Epithelial cell of proximal tubule (primary cell): ENCODE results near the gene ADD1. TPM values are rescaled to one million over a fixed set of nuclear protein-coding genes. Genes with fewer than 3 reads are reported as not detected.
A peak's percentile ranks its signal among the peaks of the same experiment; 100 is the strongest.

Source experiments
- DNase-seq: peaks from one replicate; pipeline ENCODE4 v3.0.0-alpha.2; 2011; ENCODE audit warnings: low read depth
- H3K4me3 ChIP-seq: 2 replicates; pipeline ENCODE4 v1.5.1; 2011; ENCODE audit warnings: low read depth, mild to moderate bottlenecking, low read length
- total RNA-seq: library from RNA; depleted of rRNA; stranded (reverse); fragments of >200 nt; gene quantifications from 2 replicates; pipeline ENCODE4 v1.2.3, GENCODE V29; 2015
- TF ChIP-seq, protein P1 (sequence below): conservative IDR thresholded peaks from 2 replicates; pipeline ENCODE4 v1.5.1; 2012; ENCODE audit warnings: low read depth, mild to moderate bottlenecking, low read length

Gene ADD1
- total RNA-seq, 1 donor from 2014 or later = 222 TPM

DNA sequence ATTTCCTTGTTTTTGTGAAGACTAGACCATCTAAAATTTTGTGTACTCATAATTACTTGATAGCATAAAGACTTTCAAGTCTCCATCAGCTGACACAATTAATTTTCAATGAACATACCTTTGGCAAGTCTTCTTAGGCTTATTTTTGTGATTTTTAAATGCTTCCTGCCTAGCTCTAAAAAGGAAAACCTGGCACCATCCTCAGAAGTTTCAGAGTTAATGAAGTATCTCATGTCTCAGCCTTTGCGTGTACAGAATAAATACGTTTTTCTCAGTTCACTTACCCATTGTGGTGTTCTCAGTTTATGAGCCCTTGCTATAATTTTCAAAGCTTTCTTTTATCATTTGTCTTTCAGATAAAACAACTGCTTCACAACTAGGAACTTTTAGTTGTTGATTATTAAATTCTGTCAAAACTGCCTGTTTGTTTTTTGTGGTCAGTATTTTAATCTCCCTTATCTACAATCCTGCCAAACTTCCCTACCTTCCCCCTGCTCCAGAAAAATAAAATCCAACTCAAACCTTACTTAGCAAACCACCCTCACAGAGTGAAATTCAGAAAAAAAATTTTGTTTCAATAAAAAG, 21.6 kb downstream of the ADD1 start:
- no peak for DNase-seq
- TF ChIP-seq, protein P1, sequence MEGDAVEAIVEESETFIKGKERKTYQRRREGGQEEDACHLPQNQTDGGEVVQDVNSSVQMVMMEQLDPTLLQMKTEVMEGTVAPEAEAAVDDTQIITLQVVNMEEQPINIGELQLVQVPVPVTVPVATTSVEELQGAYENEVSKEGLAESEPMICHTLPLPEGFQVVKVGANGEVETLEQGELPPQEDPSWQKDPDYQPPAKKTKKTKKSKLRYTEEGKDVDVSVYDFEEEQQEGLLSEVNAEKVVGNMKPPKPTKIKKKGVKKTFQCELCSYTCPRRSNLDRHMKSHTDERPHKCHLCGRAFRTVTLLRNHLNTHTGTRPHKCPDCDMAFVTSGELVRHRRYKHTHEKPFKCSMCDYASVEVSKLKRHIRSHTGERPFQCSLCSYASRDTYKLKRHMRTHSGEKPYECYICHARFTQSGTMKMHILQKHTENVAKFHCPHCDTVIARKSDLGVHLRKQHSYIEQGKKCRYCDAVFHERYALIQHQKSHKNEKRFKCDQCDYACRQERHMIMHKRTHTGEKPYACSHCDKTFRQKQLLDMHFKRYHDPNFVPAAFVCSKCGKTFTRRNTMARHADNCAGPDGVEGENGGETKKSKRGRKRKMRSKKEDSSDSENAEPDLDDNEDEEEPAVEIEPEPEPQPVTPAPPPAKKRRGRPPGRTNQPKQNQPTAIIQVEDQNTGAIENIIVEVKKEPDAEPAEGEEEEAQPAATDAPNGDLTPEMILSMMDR = no peak
- no peak overlapping the region for H3K4me3 ChIP-seq

DNA sequence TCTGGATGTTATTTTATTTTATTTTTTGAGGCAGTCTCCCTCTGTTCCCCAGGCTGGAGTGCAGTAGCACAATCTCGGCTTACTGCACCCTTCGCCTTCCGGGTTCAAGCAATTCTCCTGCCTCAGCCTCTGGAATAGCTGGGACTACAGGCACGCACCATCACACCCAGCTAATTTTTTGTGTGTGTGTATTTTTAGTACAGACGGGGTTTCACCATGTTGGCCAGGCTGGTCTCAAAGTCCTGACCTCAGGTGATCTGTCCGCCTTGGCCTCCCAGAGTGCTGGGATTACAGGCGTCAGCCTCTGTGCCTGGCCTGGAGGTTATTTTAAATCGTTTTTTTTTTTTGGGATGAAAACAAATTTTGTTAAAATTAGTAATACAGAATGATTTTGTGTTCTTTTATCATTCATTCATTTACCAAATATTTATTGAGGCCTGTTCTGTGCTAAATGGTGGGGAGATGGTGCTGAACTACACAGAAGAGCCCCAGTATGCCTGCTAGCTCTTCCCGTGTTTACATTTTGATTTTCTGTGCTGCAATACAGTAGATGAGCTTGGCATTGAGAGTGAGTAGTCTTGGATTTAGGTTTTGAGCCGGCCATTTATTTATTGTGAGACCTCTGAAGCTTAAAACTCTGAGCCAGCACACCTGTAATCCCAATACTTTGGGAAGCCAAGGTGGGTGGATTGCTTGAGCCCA, 22.7 kb downstream of the ADD1 start:
- TF ChIP-seq, protein P1 = no peak
- H3K4me3 ChIP-seq = no peak overlapping the region
- DNase-seq = no peak

DNA sequence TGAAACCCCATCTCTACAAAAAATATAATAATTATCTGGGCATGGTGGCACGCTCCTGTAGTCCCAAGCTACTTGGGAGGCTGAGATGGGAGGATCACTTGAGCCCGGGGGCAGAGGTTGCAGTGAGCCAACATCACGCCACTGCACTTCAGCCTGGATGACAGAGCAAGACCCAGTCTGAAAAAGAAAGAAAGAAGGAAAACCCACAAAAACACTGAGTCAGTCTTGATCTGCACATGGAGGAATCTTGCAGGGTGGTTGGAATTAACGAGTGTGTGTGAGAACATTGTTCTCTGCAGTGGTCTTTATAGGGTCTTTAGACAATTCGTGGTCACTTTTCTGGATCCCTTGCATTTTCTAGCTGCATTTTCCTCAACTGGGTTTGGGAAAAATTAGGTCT, 23.2 kb downstream of the ADD1 start:
- no peak overlapping the region for H3K4me3 ChIP-seq
- TF ChIP-seq, protein P1 = no peak
- DNase-seq = no peak

DNA sequence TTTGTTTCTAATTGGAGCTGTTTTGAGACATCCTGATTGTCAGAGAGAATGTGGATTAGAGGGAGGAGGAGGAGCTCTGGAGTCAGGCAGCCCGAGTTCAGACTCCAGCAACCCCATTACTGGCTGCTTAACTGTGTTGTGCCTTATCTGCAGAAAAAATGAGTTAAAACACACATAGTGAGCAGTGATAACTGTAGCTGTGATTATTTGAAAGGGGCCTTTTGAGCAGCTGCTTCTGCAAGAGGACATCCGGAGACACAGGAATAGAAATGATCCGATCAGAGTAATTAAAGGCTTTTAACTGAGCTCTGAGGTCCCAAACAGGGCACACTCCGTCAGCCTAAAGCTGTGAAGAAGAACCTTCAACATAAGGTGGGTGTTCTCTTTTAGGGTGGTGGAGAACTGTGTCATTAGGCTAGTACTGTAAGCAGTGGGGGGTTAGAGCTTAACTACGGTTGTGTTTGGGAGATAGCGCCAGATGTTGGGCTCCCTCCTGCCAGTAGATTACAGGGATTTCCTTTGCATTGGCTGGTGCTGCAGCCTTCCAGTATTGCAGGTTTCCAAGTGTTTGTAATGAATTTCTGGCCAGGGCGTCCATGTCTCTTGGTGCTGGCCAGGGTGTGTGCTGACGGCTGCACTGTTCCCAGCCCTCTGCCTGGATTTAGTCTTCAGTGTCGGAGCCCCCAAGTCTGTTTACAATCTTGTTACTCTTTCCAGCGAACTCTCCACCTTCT, 24.3 kb downstream of the ADD1 start:
- DNase-seq = no peak
- H3K4me3 ChIP-seq = peak overlapping the region; percentile 19
- TF ChIP-seq, protein P1 = no peak

DNA sequence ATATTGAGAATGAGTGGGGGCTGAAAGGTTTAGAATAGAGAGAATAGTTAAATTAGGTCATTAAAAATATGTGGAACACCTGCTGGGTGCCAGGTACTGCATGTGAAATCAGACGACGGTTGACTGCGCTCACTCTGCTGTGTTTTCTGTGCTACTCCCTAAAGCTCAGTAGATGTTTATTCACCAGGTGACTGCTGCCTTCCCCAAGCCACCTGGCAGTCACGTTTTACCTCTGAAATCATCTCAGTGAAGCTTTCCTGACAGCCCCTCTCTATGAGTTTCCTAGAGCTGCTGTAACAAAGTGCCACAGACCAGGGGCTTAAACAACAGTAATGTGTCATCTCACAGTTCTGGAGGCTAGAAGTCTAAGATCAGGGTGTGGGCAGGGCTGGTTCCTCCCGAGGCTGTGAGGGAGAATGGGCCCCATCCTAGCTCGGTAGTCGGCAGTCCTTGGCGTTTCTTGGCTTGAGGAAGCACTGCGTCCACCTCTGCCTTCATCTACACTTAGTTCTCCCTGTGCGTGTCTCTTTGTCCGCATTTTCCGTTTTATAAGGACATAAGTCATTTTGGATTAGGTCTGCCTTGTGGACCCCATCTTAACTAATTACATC, 25.3 kb downstream of the ADD1 start:
- TF ChIP-seq, protein P1 = no peak
- DNase-seq = no peak
- no peak overlapping the region for H3K4me3 ChIP-seq

DNA sequence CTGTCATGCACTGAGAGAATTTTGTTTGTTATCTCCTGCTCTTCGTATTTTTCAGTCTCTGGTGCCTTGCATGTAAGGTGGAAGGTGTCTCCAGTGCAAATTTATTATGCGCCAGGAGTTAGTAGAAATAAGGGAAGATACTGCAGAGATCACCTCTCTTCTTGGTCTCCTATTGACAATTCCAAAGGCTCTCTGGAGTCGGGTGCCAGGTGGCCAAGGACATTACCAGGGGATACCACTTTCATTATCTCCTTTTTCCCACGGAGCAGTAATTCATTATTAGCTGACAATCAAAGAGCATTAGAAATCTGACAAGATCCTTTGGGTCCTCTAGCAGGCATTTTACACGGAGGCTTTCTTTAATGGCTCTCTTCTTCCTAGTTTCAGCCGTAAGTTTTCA, 26.0 kb downstream of the ADD1 start:
- TF ChIP-seq, protein P1 = no peak
- DNase-seq = no peak
- no peak overlapping the region for H3K4me3 ChIP-seq
